ENCODE results near the gene SNRNP25.
A peak's percentile ranks its signal among the peaks of the same experiment; 100 is the strongest.

Gene SNRNP25

DNA sequence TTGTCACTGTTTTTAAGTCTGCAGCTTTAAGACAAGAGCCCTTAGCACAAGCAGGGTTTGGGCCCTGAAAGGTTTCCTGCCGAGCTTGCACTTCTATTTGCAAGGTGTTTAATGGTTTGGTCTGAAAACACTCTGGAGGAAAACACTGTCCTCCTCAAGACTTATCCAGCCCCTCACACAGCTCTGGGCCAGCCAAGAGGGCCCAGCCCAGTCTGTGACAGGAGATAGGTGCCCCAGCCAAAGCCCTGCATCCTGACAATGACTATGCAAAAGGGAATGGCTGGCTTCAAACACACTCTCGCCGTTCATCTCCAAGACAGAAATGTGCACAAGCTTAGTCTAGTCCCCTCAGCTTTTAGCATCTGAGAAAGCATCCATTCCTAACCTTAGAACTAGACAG, 51.3 kb downstream of the SNRNP25 start:
- no peak for DNase-seq

DNA sequence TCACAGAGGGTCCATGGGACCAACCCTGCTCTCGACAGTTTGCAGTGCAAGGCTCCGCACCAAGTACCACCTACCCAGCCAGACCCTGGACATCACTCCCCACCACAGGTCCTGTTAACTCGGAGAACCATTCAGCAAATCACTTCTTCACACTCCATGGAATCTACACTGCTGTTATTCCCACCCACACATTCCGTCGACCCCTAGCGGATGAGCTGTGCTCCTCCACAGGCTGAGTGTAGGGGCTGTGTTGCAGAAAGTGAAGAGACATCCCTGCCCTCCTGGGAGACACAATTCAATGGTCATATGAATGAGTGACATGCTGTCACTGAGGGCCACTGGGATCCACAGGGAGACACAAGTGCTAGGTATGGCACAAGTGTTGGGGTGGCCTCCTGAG, 51.9 kb downstream of the SNRNP25 start:
- no peak for DNase-seq

DNA sequence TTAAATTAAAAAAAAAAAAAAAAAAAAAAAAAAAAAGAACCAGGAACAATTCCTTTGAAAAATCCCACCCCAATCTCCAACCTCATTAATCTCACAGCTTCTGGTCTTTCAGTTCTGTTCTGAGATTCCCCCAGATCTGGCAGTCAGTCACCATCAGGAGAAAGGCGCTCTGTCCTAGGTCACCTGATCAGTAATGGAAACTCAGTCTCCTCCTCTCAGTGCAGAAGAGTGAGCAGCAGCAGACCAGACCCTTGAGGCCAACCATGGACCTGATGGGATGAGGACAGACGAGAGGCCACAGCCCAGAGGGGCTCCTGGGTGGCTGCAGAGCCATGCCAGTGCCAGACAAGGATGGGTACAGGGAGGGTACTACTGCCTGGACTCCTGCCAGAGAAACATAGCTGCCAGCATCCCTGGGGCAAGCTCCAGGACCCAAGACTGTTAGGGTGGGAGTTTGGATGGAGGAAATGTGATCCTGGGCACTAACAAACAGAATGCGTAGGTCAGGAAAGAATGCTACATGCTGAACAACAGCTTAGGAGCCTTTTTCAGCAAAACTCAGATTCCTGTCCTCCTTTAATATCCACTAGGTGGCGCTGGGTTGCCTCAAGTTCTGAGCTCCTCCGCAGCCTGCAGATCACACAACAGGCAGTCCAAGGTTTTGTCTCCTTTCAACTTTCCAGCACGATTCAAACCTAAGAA, 53.1 kb downstream of the SNRNP25 start:
- peak; percentile 66 for DNase-seq
